CD14-positive monocyte (primary cell): Measurements from ENCODE around the gene IMMP2L. TPM values are rescaled to one million over a fixed set of nuclear protein-coding genes. Genes with fewer than 3 reads are reported as not detected.

Experiments
- DNase-seq, 3 donors: peaks; one replicate each; pipeline ENCODE4 v3.0.0-alpha.2; 2011 to 2022
- H2AFZ ChIP-seq: 2 replicates; pipeline ENCODE4 v1.6.0; 2012; ENCODE audit warnings: mild to moderate bottlenecking, low read depth, low read length, inconsistent platforms; ENCODE audit not compliant: insufficient read depth, poor library complexity, severe bottlenecking
- H3K27ac ChIP-seq, 2 donors: 1 replicate in 1 of 2; 2 replicates in 1 of 2; pipeline ENCODE4 v1.5.1; 2012 to 2013; ENCODE audit warnings: low read length in 2 of 2, control low read depth in 1 of 2, inconsistent platforms in 1 of 2, low read depth in 1 of 2, mild to moderate bottlenecking in 1 of 2
- H3K27me3 ChIP-seq, 2 donors: one replicate each; pipeline versions ENCODE4 v1.6.0 to v1.6.1; 2011 to 2013; ENCODE audit warnings: low read length in 2 of 2; ENCODE audit not compliant: control insufficient read depth in 2 of 2, insufficient read depth in 2 of 2
- H3K36me3 ChIP-seq, 2 donors: replicated peaks in 1 of 2; 1 replicate in 1 of 2; 2 replicates in 1 of 2; pipeline versions ENCODE4 v1.5.1 to v1.6.1; 2012 to 2013; ENCODE audit warnings: low read length in 2 of 2, control low read depth in 1 of 2, inconsistent platforms in 1 of 2, mild to moderate bottlenecking in 1 of 2; ENCODE audit not compliant: insufficient read depth in 2 of 2, control insufficient read depth in 1 of 2
- H3K4me1 ChIP-seq, 2 donors: 1 replicate in 1 of 2; 2 replicates in 1 of 2; pipeline versions ENCODE4 v1.5.1 to v1.6.1; 2012 to 2013; ENCODE audit warnings: low read length in 2 of 2, control low read depth in 1 of 2, inconsistent platforms in 1 of 2, mild to moderate bottlenecking in 1 of 2, moderate library complexity in 1 of 2; ENCODE audit not compliant: insufficient read depth in 2 of 2, control insufficient read depth in 1 of 2
- H3K4me2 ChIP-seq: replicated peaks from 2 replicates; pipeline ENCODE3; 2012; ENCODE audit warnings: low read length, moderate library complexity, mild to moderate bottlenecking; ENCODE audit not compliant: poor library complexity, severe bottlenecking; ENCODE audit errors: extremely low read depth
- H3K4me3 ChIP-seq, 3 experiments: fragments of 200-600 bp in 1 of 3; sonication (generic) in 1 of 3; replicated peaks in 1 of 3; 1 replicate in 2 of 3; 2 replicates in 1 of 3; pipeline ENCODE4 v1.5.1; 2011 to 2013; ENCODE audit warnings: low read length in 3 of 3, mild to moderate bottlenecking in 3 of 3, control low read depth in 2 of 3, low read depth in 2 of 3, inconsistent platforms in 1 of 3, moderate library complexity in 1 of 3
- H3K79me2 ChIP-seq: 2 replicates; pipeline ENCODE4 v1.6.0; 2012; ENCODE audit warnings: mild to moderate bottlenecking, control low read depth, inconsistent platforms, low read length, moderate library complexity; ENCODE audit not compliant: insufficient read depth
- H3K9ac ChIP-seq: 2 replicates; pipeline ENCODE4 v1.6.0; 2017; ENCODE audit warnings: low read length, mild to moderate bottlenecking; ENCODE audit not compliant: insufficient read depth, poor library complexity, severe bottlenecking
- H3K9me3 ChIP-seq, 2 donors: replicated peaks in 1 of 2; 1 replicate in 1 of 2; 2 replicates in 1 of 2; pipeline versions ENCODE4 v1.5.1 to v1.6.1; 2012 to 2013; ENCODE audit warnings: low read length in 2 of 2, control low read depth in 1 of 2; ENCODE audit not compliant: control insufficient read depth in 1 of 2, insufficient read depth in 1 of 2
- H4K20me1 ChIP-seq: 2 replicates; pipeline ENCODE4 v1.6.0; 2012; ENCODE audit warnings: mild to moderate bottlenecking, low read length, control low read depth, moderate library complexity; ENCODE audit not compliant: insufficient read depth
- H3K27ac Mint-ChIP-seq, 7 donors: one replicate each; pipeline ENCODE4 v1.8.0; 2020; ENCODE audit warnings: mild to moderate bottlenecking in 7 of 7, mixed read lengths in 7 of 7, moderate library complexity in 6 of 7, inconsistent platforms in 2 of 7
- H3K27me3 Mint-ChIP-seq, 3 donors: one replicate each; pipeline ENCODE4 v1.8.0; 2021 to 2022; ENCODE audit warnings: low read depth in 3 of 3, mild to moderate bottlenecking in 3 of 3, mixed read lengths in 3 of 3, moderate library complexity in 3 of 3, inconsistent platforms in 1 of 3
- H3K36me3 Mint-ChIP-seq, 2 donors: one replicate each; pipeline ENCODE4 v1.8.0; 2020; ENCODE audit warnings: mixed read lengths in 2 of 2, inconsistent platforms in 1 of 2, mild to moderate bottlenecking in 1 of 2
- H3K4me1 Mint-ChIP-seq: one replicate; pipeline ENCODE4 v1.8.0; 2020; ENCODE audit warnings: mild to moderate bottlenecking, mixed read lengths
- H3K4me3 Mint-ChIP-seq, 2 donors: one replicate each; pipeline ENCODE4 v1.8.0; 2020; ENCODE audit warnings: mild to moderate bottlenecking in 2 of 2, mixed read lengths in 2 of 2, moderate library complexity in 1 of 2
- H3K9me3 Mint-ChIP-seq, 7 donors: one replicate each; pipeline ENCODE4 v1.8.0; 2020 to 2022; ENCODE audit warnings: mixed read lengths in 7 of 7, mild to moderate bottlenecking in 6 of 7, moderate library complexity in 6 of 7, inconsistent platforms in 2 of 7
- WGBS: methylation state at CpG from one replicate; pipeline ENCODE4 v1.1.5; 2013; ENCODE audit warnings: missing lambda C conversion rate; ENCODE audit not compliant: insufficient coverage; 5-methylcytosine and 5-hydroxymethylcytosine counted together
- intact Hi-C, 2 donors: fragments of 100-400 bp; cut with micrococcal nuclease; formaldehyde crosslinking; loops; one replicate each; pipeline versions ENCODE4 v1.15.0 to v1.15.1; 2023
- polyA plus RNA-seq, 3 donors: library from polyadenylated mRNA; depleted of rRNA in 1 of 3; unstranded in 2 of 3; stranded (reverse) in 1 of 3; fragments of 300-500 nt in 2 of 3; fragments of >200 nt in 1 of 3; fragmentation: Illumina TruSeq in 2 of 3; gene quantifications; 1 replicate in 2 of 3; 2 replicates in 1 of 3; pipeline ENCODE4 v1.2.3, GENCODE V29; 2012 to 2021
- TF ChIP-seq, protein P1 (sequence below): fragments of 200-600 bp; IDR thresholded peaks from one replicate; pipeline ENCODE4 v1.8.0; 2022; ENCODE audit warnings: antibody characterized with exemption, mild to moderate bottlenecking

Gene IMMP2L
- polyA plus RNA-seq, 3 donors: 1.9 to 6.4 (median 6.2) TPM

DNA sequence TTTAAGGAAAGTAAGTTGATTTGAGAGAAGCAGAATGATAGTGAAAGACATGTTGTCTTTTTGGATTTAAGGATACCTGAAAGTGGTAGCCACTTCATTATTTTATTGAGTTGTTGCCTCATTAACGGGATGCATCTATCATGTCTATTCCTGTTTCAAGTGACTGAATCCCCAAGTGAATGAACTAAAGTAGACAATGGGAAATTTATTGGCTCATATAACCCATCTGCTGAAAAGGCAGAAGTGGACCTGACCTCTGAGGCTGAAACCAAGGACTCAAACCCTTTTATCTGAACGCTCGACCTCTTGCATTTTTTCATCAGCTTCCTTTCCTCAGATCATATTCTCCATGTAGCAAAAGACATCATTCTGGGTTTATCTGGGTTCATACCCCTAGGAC, 937.0 kb downstream of the IMMP2L start:
- Mint-ChIP-seq H3K9me3 (peaks cover 0 to 6% (median 3%) of the 10 kb centered on the region in 7 donors), H3K4me3 (no peak overlapping the region), H3K27ac (no peak overlapping the region), H3K27me3 (no peaks in the 10 kb centered on the region), H3K36me3 (no peaks in the 10 kb centered on the region), H3K4me1 (no peaks in the 10 kb centered on the region)
- H3K27me3 ChIP-seq: no peaks in the 10 kb centered on the region
- H3K79me2 ChIP-seq: no peaks in the 10 kb centered on the region
- intact Hi-C loops: no loop called here
- no peak overlapping the region for H2AFZ ChIP-seq
- H3K4me1 ChIP-seq: no peaks in the 10 kb centered on the region
- no CpG with 5 or more reads among the region's 3 CpGs for WGBS
- peaks cover 15 to 20% of the 10 kb centered on the region in 2 donors for H3K9me3 ChIP-seq
- H3K27ac ChIP-seq: no peak overlapping the region
- H3K9ac ChIP-seq: no peak overlapping the region
- no peaks in the 10 kb centered on the region for H3K36me3 ChIP-seq
- H3K4me3 ChIP-seq: no peak overlapping the region
- H4K20me1 ChIP-seq: no peaks in the 10 kb centered on the region
- no peak for DNase-seq
- TF ChIP-seq, protein P1, sequence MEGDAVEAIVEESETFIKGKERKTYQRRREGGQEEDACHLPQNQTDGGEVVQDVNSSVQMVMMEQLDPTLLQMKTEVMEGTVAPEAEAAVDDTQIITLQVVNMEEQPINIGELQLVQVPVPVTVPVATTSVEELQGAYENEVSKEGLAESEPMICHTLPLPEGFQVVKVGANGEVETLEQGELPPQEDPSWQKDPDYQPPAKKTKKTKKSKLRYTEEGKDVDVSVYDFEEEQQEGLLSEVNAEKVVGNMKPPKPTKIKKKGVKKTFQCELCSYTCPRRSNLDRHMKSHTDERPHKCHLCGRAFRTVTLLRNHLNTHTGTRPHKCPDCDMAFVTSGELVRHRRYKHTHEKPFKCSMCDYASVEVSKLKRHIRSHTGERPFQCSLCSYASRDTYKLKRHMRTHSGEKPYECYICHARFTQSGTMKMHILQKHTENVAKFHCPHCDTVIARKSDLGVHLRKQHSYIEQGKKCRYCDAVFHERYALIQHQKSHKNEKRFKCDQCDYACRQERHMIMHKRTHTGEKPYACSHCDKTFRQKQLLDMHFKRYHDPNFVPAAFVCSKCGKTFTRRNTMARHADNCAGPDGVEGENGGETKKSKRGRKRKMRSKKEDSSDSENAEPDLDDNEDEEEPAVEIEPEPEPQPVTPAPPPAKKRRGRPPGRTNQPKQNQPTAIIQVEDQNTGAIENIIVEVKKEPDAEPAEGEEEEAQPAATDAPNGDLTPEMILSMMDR: no peak
- H3K4me2 ChIP-seq: no peak overlapping the region

DNA sequence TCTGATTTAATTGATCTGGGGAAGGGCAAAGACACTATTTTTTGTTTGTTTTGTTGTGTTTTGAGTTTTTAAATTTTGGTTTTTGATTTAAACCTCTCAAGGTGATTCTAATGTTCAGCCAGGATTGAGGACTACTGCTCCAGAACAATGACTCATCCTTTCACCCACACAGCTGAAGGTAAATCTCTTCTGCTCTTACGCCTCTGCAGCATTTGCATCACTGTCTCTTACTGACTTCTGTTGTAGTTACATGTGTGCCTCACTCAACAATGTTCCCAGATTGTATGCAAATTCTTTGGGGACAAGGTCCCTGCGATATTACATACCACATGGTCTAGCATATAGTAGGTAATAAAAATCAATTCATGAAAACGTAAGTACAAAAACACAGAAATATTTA, 938.9 kb downstream of the IMMP2L start:
- DNase-seq: no peak

More for the DNA sequence above, 938.9 kb downstream of the IMMP2L start:
- no peaks in the 10 kb centered on the region for H4K20me1 ChIP-seq
- H3K4me2 ChIP-seq: no peak overlapping the region
- Mint-ChIP-seq H3K27ac (no peak overlapping the region), H3K36me3 (no peaks in the 10 kb centered on the region), H3K4me3 (no peak overlapping the region), H3K9me3 (peaks cover 0 to 9% (median 4%) of the 10 kb centered on the region in 7 donors), H3K27me3 (no peaks in the 10 kb centered on the region), H3K4me1 (no peaks in the 10 kb centered on the region)
- WGBS: no CpG with 5 or more reads among the region's 3 CpGs
- H3K4me1 ChIP-seq: no peaks in the 10 kb centered on the region
- H3K4me3 ChIP-seq: no peak overlapping the region
- no peaks in the 10 kb centered on the region for H3K79me2 ChIP-seq
- no peak overlapping the region for H2AFZ ChIP-seq
- H3K9me3 ChIP-seq: peaks cover 14 to 16% of the 10 kb centered on the region in 2 donors
- H3K36me3 ChIP-seq: no peaks in the 10 kb centered on the region
- TF ChIP-seq, protein P1: no peak
- intact Hi-C loops: no loop called here
- H3K27me3 ChIP-seq: no peaks in the 10 kb centered on the region
- H3K9ac ChIP-seq: no peak overlapping the region
- no peak overlapping the region for H3K27ac ChIP-seq
